ENCODE data around the gene ARPC5L.
"Not testable (repeated sequence)": the region's sequence is repeated elsewhere in the genome, so short reads cannot be mapped to it uniquely, and the experiment has no call there.

Gene ARPC5L

GRCh38 chr9:124894035-124894740 is 32.3 kb downstream of the ARPC5L start:
- no peak for DNase-seq (ENCODE audit: low read depth)

GRCh38 chr9:124894741-124895170 is 32.8 kb downstream of the ARPC5L start:
- no peak for DNase-seq (ENCODE audit: low read depth)

GRCh38 chr9:124897570-124898460 is 35.9 kb downstream of the ARPC5L start:
- DNase-seq (ENCODE audit: low read depth) = no peak

- DNase-seq (ENCODE audit: low read depth) = no peak
Observed at GRCh38 chr9:124899845-124900244, 37.9 kb downstream of the ARPC5L start.

DNA sequence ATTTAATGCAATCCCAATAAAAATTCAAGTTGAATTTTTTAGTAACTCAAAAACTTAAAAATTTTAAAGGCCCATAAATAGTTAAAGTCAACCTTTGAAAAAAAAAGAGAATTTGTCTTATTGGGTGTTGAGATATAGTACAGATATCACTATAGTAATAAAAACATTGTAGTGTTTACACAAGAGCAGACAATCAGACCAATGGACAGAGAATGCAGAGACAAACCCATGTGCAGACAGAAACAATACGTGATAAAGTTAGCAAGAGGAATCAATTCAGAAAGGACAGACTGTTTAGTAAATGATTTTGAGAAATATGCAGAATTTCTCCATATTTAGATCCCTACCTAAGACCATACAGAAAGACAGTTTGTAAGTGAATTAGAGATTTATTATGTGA is 45.0 kb downstream of the ARPC5L start:
- DNase-seq (ENCODE audit: low read depth) = no peak

DNA sequence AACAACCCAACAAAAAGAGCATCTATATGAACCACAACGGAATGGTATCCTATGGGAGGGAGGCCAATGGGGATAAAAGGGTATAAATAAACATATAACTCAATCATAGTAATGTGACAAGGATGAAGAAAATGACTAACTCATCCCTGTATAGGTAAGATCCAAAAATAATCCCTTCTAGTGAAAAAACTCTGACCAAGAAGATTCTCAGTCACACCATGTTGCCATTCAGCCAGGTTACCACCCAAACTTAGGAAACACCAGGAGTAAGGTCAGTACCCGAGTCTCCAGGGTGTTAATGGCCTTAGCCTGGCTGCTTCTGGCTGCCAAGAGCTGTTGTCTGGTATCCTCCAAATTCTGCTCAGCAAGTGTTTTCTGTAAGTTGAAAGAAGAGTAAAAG is 46.2 kb downstream of the ARPC5L start:
- DNase-seq (ENCODE audit: low read depth) = no peak

DNA sequence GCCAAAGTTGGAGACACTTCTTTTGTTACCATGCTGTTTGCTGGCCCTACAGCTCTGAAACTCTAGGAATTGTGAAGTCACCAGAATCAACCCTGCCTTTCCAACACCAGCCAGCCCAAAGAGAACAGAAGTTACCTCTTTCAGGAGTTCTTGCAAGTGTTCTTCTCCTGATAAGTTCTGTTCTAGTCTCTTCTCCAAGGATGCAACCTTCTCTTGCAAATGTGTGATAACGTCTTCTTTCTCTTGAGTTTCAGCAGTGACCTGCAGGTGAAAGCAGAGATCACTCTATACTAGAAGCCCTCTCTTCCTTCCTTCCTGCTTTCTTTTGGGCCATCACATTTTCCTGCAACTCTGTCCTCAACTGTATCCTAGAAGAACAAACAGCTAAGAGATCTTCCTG is 49.8 kb downstream of the ARPC5L start:
- DNase-seq (ENCODE audit: low read depth) = no peak

GRCh38 chr9:124913378-124913777 is 51.4 kb downstream of the ARPC5L start:
- no peak for DNase-seq (ENCODE audit: low read depth)

DNA sequence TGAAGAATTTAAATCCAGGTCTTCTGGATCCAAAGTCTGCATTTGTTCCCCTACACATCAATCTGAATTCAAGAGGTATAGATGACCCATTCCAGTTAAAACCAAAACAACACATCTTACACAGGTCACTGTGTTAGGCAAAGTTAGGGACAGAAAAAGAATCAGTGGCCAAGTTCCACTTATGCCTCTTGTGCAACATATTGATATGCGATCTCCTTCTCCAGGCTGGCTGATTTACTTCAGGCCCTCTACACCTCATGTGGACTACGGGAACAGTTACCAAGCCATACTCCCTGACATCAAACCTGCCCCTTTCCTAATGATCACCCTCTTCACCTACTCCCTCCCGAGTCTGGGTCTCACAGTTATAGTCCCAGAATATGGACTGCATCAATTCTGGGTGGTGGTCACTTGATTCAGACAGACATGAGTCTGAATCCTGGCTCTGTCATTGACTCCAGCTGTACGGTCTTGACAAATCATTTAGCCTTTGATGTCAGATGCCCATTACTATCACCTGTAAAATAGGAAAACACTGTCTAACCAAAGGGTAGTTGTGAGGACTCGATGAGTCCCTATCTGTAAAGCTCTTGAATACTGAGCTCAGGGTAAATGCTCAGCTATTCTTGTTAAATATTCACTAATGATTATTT is 52.9 kb downstream of the ARPC5L start:
- DNase-seq (ENCODE audit: low read depth) = no peak

DNA sequence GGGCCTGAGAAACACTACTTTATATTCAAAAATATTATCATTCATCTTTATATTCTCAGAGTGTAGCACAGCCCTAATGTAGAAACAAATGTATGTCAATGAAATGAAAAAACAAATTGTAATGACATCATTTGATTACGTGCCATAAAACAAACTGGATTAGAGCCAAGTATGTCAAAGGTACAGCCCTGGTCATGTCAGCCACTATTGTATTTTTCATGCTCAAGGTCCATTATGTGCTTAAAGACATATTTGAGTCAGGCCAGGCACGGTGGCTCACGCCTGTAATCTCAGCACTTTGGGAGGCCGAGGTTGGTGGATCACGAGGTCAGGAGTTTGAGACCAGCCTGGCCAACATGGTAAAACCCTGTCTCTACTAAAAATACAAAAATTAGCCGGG is 58.5 kb downstream of the ARPC5L start:
- not testable (repeated sequence) for DNase-seq (ENCODE audit: low read depth)

Measured in activated T-cell treated with anti-CD3 and anti-CD28 coated beads for 48 hours (primary cell).